LNCaP clone FGC (cell line): Measurements from ENCODE around the gene CPZ.

Source experiments
- DNase-seq: peaks from one replicate; pipeline ENCODE4 v3.0.0-alpha.2; 2011; ENCODE audit warnings: low read depth
- H3K4me3 ChIP-seq: 2 replicates; pipeline ENCODE4 v1.5.1; 2011; ENCODE audit warnings: mild to moderate bottlenecking, low read depth, low read length, control low read depth
- CTCF ChIP-seq: IDR thresholded peaks from 2 replicates; pipeline ENCODE4 v1.5.1; 2012; ENCODE audit warnings: mild to moderate bottlenecking; ENCODE audit not compliant: control insufficient read depth, insufficient read depth; ENCODE audit errors: extremely low read depth

Gene CPZ

GRCh38 chr4:8595237-8596087 is 2.9 kb downstream of the CPZ start:
- TF ChIP-seq CTCF, result no peak
- H3K4me3 ChIP-seq, result no peak overlapping the region
- no peak for DNase-seq

GRCh38 chr4:8596891-8597290 is 4.3 kb downstream of the CPZ start:
- DNase-seq, result no peak
- TF ChIP-seq CTCF, result no peak
- no peak overlapping the region for H3K4me3 ChIP-seq

GRCh38 chr4:8597319-8597718 is 4.8 kb downstream of the CPZ start:
- no peak for TF ChIP-seq CTCF
- H3K4me3 ChIP-seq, result no peak overlapping the region
- no peak for DNase-seq

- no peak overlapping the region for H3K4me3 ChIP-seq
- DNase-seq, result no peak
- no peak for TF ChIP-seq CTCF
Observed at GRCh38 chr4:8597791-8598190, 5.2 kb downstream of the CPZ start.

- H3K4me3 ChIP-seq, result no peak overlapping the region
Observed at GRCh38 chr4:8598391-8599090, 6.0 kb downstream of the CPZ start.

GRCh38 chr4:8599091-8599460 is 6.5 kb downstream of the CPZ start:
- DNase-seq, result no peak
- TF ChIP-seq CTCF, result no peak
- no peak overlapping the region for H3K4me3 ChIP-seq

More at GRCh38 chr4:8598391-8599090, 6.0 kb downstream of the CPZ start:
- DNase-seq, result no peak
- TF ChIP-seq CTCF, result no peak
